Embryonic facial prominence (tissue), 1 donor: ENCODE data around the gene MAN2A1.

ENCODE experiments used
- DNase-seq: peaks from one replicate; pipeline ENCODE4 v3.0.0-alpha.2; 2016; ENCODE audit errors: extremely low spot score

The MAN2A1 gene

GRCh38 chr5:109681763-109682162, 8.0 kb upstream of the MAN2A1 start:
- DNase-seq = no peak

- no peak for DNase-seq
Measured at GRCh38 chr5:109682383-109682782, 7.3 kb upstream of the MAN2A1 start.

GRCh38 chr5:109685916-109686315, 3.8 kb upstream of the MAN2A1 start:
- DNase-seq = no peak

GRCh38 chr5:109688630-109688969, 1.1 kb upstream of the MAN2A1 start:
- peak; percentile 12 for DNase-seq

DNA sequence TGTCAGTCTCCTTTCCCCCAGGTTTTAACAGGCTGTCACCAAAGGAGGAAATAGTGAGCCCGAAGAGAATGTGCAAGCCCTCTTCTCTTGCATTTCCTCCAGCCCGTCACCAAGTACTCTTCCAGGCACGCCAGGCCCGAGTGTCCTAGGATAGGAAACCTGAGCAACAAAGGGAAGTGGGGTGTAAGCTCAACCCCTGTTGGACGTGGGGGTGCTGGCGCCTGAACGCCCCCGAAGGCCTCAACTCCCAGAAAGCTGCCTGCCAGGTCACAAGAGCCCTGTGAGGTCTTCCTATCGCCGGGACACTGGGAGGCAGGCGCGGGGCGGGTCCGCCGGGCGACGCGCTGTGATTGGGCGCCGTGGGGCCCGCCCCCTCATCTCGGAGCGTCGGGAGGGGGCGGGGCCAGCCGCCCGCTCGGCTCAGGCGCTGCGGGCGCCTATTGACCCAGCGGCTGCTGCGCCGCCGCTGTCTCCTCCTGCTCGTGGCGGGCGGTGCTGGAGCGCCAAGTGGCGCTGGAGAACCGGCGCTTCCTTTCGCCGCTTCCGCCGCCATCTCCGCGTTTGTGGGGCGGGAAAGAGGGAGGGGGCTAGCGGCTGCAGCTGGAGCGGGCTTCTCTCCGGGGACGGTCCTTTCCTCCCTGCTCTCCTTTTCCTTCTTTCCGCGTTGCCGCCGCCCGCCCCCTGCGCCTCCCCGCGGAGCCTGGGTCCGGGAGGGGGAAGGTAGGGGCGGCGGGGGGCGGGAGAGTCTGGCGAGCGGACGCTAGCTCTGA, 572 bp upstream of the MAN2A1 start:
- DNase-seq = peak; percentile 83

DNA sequence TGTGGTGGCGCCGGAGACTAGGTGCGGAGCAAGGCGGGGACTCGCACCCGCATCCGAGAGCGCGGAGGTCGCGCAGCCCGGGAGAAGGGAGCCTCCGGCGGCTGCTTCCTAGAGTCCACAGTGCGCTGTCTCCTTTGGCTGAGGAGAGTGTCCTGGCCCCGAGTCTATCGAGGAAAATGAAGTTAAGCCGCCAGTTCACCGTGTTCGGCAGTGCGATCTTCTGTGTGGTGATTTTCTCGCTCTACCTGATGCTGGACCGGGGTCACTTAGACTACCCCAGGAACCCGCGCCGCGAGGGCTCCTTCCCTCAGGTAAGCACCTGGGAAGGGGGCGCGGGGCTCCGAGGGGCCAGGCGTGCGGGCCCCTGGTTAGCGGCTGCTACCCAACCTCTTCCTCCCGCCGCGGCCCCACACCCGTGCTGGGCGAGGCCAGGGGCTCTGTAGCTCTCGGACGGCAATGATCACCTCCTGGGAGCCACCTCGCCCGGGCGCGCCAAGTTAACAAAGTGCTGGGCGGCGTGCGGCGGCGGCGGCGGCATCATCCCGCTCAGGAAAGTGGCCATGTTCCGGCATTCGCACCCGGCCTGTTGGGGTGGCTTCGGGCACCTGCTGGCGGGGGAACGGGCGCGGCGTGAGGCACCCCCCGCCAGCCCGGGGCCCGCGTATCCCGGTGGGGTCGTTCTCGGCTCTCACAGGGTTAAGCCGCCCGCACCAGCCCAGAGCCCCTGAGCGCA, 681 bp downstream of the MAN2A1 start:
- no peak for DNase-seq

- peak; percentile 84 for DNase-seq
Measured at GRCh38 chr5:109690975-109691574, 1.3 kb downstream of the MAN2A1 start.

- no peak for DNase-seq
Measured at GRCh38 chr5:109691996-109692395, 2.3 kb downstream of the MAN2A1 start.

- DNase-seq = no peak
Measured at GRCh38 chr5:109692852-109693251, 3.1 kb downstream of the MAN2A1 start.

GRCh38 chr5:109693535-109694400, 4.0 kb downstream of the MAN2A1 start:
- DNase-seq = no peak

GRCh38 chr5:109694451-109694891, 4.7 kb downstream of the MAN2A1 start:
- no peak for DNase-seq

GRCh38 chr5:109695005-109695926, 5.5 kb downstream of the MAN2A1 start:
- DNase-seq = no peak

DNA sequence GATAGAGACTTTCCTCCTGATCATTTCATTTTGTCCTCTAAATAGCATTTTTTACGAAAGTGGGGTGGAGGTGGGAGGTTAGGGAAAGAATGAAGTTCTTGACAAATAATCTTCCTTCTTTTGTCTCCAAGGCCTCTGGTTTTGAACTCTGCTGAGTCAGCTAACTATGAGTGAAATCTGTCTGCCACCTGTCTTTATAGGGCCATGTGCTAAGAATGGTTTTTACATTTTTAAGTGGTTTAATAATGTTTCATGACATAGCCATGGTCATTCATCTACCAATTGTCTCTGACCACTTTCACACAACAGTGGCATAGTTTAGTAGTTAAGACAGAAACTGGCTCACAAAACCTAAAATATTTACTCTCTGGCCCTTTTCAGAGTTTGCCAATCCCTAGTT, 7.6 kb downstream of the MAN2A1 start:
- no peak for DNase-seq

GRCh38 chr5:109700516-109701153, 10.9 kb downstream of the MAN2A1 start:
- no peak for DNase-seq

GRCh38 chr5:109701252-109701651, 11.5 kb downstream of the MAN2A1 start:
- DNase-seq = no peak

GRCh38 chr5:109701792-109702191, 12.1 kb downstream of the MAN2A1 start:
- no peak for DNase-seq

- no peak for DNase-seq
Measured at GRCh38 chr5:109703166-109703565, 13.4 kb downstream of the MAN2A1 start.

DNA sequence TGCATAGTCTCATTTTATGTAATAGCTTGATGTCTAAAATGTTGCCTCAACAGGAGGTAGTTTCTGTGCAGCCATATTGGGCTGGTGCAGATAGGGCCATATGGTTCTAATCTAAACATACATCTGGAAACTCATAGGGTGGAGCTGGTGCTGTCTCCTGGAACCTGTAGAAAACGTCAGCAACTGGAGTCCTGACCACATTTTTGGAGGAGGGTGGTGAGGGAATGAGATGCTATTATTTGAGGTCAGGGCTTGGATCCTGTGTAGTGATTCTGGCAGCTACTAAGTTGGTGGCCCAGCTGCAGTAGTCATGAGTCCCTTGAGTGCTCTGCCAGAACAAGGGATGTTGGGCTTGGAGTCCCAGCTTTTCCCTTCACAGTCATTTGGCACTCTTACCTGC, 14.1 kb downstream of the MAN2A1 start:
- no peak for DNase-seq

DNA sequence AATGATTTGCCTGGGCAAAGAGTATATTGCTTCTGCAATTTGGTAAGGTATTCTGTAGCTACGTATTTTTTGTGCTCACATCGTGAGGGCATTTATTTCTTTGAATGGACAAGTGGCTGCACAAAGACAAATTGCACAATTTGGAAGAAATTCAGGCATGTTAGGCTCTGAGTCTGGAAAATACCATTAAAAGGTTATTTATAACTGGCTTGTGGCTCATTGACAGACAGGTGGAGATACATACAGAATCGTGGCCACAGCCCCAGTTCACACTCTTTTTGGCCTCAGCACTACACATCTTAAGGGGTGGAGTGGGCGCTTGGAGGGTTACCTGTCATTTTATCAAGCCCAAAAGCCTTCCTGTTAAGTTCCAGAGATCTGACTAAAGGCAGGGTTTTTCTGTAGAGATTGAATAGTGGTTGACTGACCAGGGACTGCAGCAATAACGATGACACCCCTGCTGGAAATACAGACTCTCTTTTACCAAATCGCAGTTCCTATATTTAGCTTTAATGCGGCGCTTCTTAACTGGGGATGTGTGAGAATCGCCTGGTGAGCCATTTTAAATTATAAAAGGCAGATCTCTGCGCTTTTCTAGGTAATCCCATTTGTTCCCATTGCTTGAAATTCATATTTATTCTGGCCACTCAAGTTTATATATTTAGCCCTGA, 14.7 kb downstream of the MAN2A1 start:
- DNase-seq = no peak

GRCh38 chr5:109705596-109705995, 15.9 kb downstream of the MAN2A1 start:
- DNase-seq = no peak
